DMS53 (cell line): Measurements from ENCODE around the gene ZBTB17.

ENCODE experiments used
- DNase-seq: peaks from one replicate; lab custom pipeline; 2025; lab: John Stamatoyannopoulos, UW

The ZBTB17 gene

DNA sequence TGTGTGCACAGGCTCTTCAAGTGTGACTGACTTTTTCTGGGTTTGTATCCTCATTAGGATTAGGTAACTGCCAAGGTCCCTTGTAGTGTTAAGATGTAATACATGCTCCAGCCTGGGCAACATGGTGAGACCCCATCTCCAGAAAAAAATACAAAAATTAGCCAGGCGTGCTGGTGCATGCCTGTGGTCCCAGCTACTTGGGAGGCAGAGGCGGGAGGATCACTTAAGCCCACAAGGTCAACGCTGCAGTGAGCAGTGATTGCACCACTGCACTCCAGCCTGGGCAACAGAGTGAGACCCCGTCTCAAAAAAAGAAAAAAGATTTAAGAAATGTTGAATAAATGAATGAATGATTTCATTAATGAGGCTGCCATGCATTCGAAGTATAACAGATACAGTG lies 15.1 kb downstream of the ZBTB17 start:
- DNase-seq = no peak

DNA sequence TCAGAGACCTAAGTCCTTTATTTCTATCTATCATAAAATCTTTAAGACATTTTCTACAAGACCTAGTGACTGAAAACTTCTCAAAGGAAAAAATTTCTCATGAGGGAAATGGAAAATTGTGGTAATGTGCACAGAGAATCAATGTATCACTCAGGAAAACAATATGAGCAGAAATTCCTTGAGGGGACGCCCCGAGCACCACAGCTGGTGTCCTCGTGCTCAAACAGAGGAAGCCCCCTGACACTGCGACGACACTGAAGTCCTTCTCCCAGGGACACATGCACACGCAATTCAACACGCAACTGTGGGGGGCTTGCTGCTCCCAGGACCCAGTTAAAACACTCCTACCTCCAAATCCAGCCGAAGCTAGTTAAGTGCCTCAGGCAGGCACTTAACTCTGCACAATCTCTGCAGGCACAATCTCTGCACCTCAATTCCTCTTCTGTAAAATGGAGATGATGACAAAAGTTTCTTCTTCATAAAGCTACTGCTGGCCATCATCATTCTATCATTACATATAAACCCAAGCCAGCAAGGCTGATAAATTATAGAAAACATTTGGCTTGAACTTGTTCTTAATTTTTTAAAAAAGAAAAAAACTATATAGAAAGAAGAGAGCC lies 16.0 kb downstream of the ZBTB17 start:
- no peak for DNase-seq

DNA sequence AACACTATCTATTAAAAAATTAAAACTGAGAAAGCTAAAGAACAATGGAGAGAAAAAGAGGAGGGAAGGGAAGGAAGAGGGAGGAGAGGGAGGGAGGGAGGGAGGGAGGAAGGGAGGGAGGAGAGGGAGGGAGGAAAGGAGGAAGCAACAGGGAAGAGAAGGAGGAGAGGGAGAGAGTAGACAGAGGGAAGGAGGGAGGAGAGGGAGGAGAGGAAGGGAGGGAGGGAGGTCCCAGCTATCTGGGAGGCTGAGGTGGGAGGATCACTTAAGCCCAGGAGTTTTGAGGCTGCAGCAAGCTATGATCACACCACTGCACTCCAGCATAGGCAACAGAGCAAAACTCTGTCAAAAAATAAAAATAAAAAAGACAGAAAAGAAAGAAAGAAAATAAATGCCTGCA lies 16.5 kb downstream of the ZBTB17 start:
- DNase-seq = no peak

DNA sequence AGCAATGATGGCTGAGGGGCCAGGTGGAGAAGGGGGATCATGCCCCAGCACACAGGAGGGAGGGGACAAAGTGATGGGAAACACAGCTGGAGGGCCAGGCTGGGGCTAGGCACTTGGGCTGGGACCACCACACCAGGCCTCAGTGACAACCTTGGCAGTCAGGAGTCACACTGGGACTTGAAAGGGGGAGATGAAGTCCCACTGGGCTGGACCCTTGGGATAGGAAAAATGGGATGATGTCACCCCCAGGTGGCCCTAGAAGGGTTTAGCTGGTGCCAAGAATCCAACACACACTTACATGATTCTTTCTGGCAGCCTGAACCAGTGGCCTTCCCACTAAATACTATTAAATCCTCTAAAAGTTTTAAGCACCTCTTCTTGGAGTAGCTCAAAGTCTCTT lies 17.1 kb downstream of the ZBTB17 start:
- DNase-seq = no peak

DNA sequence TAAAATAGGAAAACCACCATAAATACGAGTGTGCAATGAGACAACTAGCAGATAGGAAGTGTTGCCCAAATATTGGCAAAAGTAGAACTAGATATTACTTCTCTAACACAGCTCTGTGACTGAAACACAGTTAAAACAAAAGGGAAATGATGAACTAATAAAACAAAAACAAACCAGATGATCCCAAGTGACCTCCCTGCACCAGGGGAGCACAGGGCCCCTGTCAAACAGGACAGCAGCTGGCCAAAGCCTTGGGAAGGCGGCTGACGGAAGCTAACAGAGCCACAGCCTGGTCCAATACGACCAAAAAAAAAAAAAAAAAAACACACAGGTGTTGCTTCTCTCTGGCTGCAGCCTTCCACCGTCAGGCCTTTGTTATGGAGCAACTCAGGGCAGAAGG lies 17.8 kb downstream of the ZBTB17 start:
- DNase-seq = no peak

DNA sequence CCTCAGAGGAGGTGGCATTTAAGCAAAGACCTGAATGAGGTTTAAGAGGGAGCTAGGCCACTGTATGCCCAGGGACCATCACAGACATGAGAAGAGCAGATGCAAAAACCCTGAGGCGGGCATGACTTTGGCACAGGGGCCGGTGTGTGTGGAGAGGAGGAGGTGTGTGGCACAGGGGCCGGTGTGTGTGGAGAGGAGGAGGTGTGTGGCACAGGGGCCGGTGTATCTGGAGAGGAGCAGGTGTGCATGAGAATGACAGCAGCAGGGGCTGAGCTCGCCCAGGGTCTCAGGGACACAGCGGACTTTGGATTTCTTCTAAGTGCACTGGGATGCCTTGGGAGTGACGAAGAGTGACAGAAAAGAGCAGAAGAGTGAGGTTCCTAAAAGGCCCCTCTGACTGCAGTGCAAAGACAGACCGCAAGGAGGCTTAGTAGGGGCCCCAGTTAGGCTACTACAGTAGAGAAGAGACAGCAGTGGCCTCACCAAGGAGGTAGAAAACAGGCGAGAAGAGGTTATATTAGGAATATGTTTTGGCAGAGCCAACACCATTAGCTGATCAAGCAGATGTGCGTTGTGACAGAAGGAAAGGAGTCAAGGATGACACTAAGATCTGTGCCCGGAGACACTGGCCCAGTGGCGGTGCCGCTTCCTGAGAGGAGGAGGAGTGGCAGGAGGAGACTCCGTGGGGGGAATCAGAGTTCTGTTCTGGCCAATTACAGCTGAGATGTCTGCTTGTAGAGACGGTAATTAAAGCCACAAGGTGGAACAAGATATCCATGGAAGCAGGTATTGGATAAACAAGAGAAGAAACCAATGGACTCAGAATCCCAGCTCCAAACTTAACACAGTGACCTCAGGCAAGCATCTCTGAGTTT lies 18.4 kb downstream of the ZBTB17 start:
- DNase-seq = no peak

DNA sequence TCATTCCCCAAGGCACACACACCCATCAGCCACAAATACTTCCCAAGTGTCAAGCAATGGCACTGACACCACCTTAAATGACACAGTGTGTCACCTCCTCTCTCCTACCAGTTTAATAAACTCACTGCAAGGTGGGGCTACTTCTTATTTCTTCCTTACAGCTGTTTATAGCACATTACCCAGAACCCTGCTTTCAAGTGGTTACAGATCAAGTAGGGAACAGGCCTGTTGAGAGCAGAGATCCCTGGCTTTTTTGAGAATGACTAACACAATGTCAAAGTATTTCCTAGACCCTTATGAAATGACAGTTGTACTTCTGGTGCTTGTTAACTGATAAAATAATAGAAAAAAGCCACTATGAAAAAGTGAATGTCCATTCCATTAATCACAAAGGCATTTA lies 19.8 kb downstream of the ZBTB17 start:
- DNase-seq = no peak

DNA sequence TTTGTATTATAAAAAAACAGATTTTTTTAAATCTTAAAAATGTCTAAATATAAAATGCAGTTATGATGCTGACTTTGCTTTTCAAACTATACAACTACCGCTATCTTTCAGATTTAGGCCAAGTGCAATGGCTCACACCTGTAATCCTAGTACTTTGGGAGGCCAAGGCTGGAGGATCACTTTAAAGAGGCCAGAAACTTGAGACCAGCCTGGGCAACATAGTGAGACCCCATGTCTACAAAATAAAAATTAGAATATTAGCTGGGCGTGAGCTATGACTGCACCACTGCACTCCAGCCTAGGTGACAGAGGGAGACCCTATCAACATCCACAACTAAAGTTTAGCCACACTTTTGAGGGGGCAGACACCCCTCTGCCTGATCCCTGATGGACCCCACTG lies 20.3 kb downstream of the ZBTB17 start:
- DNase-seq = no peak

DNA sequence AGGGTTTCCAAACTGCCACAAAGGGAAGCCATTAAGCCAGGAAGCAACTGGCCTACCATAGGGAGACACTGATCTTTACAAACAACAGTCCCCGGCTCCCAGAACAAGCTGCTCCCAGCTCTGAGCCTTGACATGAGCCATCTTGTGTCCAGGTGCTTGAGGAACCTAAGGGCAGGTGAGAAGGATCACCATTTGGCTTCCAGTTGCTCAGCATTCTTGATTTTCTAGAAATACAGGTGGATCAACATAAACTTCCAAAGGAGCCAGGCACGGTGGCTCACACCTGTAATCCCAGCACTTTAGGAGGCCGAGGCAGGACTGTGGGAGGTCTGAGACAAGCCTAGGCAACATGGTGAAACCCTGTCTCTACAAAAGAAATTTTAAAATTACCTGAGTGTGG lies 21.6 kb downstream of the ZBTB17 start:
- DNase-seq = no peak

DNA sequence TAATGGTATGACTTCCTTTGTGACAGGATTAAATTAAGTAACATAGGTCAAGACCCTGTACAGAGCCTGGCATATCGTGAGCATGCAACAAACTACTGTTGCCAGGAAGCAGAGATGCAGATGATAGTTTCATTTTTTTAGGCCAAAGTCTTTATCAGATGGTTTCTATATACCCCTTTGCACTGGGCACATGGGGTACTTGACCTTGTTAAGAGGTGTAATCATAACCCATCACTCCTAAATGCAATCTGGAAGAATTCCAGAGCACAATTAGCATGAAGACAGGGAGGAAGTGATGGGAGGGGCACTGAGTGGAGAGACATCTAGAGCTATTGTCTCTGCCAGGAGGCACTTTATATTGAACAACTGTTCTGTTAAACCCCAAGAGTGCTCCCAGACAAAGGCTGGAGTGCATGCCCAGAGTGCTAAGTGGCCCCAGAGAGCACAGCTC lies 22.1 kb downstream of the ZBTB17 start:
- DNase-seq = peak; percentile 65

DNA sequence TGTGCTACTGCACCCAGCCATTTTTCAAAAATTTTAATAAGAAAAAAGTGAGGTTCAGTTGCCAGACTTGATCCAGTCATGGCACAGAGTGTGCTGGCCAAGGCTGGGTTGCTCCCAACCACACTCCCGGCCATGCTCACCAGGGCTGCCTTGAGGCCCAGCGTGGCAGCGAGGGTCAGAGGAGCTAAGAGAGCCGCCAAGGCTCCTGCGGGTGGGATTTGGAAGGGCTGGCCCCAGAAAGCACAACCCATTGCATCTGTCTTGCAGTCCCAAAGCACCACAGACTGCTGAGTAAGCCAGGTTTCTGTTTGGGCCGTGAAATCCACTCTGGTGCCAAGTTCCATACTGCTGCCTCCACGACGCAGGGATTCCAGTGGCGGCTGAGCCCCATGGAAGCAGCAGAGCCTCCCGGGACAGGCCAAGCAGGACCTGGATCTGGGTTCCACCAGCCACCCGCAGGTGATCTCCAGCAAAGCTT lies 22.6 kb downstream of the ZBTB17 start:
- no peak for DNase-seq

DNA sequence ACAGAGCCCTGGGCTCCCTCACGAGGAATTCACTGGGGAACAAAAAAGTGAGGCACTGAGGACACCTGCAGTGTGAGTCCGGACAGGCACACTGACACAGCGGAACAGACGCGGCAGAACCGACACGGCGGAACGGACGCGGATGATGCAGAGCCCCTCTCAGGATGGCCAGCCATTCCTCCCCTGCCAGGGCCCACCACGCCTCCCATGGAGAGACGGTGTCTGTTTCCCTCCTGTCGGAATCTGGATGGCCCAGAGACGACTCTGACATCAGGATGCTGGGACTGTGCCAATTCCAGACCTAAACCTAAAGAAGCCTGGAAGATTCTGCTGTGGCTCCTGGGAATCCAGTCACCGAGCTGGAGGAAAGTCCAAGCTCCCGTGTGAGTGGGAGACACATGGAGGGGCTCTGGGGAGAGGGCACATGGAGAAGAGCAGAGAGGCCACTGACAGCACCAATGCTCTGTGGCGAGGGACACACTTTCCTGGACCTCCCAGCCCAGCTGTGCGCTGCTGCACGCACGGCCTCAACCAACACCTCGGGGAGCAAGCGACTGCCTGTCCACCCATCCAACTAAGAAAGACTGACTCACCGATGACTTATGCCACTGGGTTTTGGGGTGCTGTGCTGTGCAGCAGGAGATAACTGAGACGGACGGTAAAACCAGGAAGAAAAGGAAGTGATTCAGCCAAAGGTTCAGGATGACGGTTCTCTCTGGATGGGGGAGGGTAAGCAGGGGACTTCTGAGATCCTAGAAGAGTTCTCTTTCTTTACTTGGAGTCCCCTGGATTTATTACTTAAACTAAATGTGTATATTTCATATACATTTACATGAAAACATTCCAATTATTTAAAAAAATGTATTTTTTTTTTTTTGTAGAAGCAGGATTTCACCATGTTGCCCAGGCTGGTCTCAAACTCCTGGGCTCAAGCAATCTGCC lies 23.3 kb downstream of the ZBTB17 start:
- no peak for DNase-seq

DNA sequence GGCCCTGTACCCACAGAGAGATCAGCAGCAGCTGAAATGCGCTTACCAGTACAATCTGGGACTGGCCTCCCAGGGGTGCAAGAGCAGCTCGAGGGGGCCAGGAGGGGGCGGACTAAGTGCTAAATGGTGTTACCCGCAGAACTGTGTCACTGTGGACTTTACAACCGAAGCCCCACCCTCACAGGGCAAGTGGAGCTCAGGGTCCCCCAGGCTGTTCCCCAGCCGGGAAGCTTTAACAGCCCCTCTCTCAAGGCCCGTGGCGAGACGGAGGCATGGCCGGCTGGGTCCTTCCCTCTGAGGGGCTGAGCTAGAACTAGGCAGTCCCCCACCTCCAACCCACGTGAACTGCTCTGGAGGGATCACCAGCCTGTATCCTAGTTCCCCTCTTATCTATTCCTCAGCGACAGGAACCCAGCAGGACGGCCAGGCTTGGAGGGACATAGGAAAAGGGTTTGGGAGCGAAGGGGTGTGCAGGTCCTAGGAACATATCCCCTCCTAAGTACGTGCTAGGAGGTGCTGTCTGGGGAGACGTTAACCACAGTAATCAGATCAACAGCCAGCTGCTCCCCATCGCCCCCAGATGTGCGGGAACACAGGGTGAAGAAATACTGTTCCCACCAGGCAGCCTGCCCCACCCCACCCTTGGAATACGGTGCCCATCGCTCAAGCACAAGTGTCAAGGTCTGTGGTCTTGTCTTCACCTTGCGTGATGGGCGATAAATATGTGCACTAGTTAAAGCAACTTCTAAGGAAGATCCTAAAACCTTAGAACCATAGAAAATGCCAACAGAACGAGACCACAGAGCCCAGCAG lies 24.4 kb downstream of the ZBTB17 start:
- DNase-seq = no peak

DNA sequence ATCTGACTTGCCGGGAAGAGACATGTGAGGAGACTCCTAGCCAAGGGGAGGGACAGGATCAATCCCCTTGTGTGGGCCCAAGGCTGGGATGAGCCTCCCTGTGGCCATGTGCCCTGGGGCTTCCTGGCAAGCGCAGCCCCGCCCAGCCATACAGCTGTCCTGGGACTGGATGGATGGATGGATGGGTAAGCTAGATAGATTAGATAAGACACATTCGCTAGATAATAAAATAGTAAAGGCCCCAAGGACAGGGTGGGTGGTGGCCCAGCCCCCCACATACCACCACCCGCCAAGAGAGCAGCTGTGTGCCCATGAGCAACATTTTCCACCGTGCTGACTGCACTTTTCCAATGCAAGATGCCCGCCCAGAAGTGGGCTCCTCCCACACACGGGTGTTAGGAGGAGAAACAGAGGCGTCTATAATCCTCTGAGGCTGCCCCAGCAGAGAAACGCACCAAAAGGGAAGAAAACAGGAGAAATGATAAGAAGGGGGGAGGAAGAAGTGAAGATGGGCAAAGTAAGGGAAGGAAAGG lies 25.1 kb downstream of the ZBTB17 start:
- no peak for DNase-seq

DNA sequence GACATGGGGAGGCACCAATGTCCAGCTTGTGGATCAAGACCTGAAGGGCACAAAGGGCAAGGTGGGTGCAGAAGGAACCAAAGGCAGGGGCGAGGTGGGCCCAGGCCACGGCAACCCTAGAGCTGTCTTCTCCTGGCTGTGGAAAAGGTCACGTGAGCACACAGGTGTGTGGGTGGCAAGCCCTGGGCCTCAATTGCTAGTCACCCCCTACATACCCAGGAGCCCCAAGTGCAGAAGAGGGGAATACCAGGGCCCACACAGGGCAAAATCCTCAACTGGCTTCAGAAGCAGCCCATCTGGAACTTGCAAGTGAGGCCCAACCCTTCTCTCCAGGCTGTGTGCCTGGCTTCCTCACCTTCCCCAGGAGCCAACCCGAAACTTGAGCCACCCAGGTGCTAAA lies 25.6 kb downstream of the ZBTB17 start:
- DNase-seq = no peak

DNA sequence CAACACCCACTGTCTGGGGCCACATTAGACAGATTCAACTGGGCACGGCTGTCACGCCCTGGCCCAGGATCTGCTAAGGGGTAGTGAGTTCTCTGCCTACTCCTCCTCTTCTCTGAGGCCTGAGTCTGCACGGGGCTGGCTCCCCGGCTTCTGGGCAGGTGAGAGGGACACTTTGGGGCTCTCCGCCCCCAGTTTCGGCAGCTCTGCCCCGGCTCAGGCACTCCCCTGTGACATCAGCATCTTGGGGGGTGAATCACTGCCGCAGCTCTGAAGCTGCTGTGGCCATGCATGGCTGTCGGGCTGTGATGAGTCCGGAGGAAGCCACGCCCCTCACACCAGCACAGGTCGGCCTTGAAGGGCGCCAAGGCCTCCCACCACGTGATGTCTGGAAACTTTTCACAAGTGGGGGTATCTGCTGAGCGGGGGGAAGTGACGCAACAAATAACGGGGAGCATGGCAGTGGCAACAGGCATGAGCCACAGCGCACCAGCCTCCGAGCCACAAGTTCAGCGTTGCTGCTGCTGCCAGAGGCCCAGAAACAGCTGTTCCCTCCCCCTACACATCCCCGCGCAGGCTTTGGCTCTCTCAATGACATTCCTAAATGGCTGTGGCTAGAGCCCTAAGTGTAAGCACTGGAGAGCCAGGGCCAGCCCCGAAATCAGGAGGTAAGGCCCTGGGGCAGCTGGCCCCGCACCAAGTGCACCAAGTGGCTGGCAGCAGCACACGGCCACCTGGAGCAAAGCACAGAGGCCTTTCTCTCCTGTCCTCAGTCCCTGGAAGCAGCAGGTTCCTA lies 26.3 kb downstream of the ZBTB17 start:
- DNase-seq = no peak

DNA sequence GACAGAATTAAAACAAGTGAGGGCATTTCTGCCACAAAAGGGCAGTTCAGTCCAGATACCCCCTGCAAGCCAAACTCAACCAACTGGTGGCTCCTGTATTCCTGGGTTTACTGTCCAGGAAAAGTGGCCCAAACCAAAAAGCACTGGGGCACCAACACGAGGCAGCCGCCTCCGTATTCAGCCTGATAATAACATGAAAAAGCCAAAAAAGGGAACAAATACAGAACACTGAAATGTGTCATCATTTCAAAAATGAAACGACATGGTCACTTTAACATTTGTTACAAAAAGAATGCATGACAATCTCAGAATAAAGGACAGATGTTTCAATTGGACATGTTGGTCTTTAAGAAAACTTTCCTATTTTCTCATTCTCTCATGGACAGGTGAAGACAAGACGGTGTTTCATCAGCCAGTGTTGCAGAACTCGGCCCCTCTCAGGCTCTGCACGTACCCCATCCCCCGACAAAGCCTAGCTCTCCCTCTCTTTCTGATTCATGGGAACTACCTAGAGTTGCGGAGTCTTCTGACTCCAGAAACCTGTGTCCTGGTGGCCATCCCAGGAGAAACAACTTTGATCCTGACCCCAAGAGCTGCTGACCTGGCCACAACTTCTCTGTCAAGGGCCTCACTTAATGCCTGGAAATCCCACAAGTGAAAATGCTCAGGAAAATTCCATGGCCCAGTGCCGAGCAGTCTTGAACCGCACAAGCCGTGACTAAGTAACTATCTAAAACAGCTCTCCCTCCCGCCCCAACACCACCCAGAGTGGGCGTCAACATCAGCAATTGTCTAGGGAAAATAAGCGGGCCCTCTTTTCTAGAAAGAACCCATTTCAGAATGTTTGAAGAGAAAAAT lies 27.1 kb downstream of the ZBTB17 start:
- no peak for DNase-seq

DNA sequence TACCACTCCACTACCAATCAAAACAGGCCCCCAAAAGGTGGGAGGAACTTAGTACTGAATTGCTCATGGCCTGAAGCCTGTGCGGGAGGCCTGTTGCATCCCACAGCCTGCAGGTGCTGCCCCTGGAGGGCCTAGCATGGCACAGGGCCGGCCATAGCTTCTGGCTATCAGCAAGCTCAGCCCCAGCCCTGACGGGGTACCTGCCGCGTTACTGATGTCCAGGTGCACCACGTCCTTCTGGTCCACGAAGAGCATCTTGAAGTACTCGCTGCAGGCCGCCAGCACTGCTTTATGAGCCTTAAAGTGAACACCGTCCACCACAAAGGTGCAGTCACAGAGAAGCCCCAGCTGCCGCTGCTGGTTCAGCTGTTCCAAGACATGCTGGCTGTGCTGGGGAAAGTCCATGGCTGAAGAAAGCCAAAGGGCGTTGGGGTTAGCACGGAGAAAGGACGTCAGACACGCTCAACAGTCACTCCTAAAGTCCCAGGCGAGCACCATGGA lies 27.8 kb downstream of the ZBTB17 start:
- DNase-seq = no peak

DNA sequence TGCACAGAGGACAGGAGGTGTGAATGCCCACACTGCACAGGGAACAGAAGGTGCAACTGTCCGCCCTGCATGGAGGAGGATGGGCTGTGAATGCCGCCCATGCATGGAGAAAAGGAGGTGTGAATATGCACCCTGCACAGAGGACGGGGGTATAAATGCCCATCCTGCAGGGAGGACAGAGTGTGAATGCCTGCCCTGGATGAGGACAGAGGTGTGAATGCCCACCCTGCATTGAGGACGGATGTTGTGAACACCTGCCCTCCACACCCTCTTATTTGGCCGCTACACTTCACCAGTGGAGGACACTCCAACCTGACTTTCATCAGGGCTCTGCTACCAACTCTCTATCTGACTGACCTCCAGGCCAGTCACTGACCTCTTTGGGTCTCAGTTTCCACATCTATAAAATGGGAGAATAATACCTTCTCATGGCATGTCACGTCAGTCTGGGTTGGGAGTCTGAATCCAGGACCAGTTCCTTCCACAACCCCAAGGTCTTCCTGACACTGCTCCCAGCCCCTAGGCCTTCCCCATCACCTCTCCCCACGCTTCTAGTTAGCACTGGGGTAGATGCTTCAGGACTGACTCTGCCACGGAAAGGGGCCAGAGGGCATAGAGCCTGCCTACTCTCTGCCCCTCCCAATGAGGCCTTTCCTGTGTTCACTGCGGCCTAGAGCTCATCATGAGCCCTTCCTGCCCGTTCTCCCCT lies 28.4 kb downstream of the ZBTB17 start:
- no peak for DNase-seq
